Activated gamma-delta T cell treated with Interleukin-2 at 50 U/mL for 16 hours (primary cell): ENCODE results near the gene TENM3.

ENCODE experiments used
- DNase-seq: peaks from one replicate; pipeline ENCODE4 v3.0.0-alpha.2; 2020

TENM3 gene

GRCh38 chr4:182255441-182256190, 12.4 kb downstream of the TENM3 start:
- DNase-seq: no peak

GRCh38 chr4:182257016-182257415, 13.8 kb downstream of the TENM3 start:
- DNase-seq: no peak

- DNase-seq: no peak
Measured at GRCh38 chr4:182257503-182257902, 14.3 kb downstream of the TENM3 start.

GRCh38 chr4:182258441-182259000, 15.3 kb downstream of the TENM3 start:
- DNase-seq: no peak

GRCh38 chr4:182261651-182262223, 18.5 kb downstream of the TENM3 start:
- no peak for DNase-seq

- DNase-seq: no peak
Measured at GRCh38 chr4:182263562-182263961, 20.4 kb downstream of the TENM3 start.

- no peak for DNase-seq
Measured at GRCh38 chr4:182264139-182264752, 21.0 kb downstream of the TENM3 start.

GRCh38 chr4:182265881-182266280, 22.7 kb downstream of the TENM3 start:
- DNase-seq: no peak

- no peak for DNase-seq
Measured at GRCh38 chr4:182267048-182267447, 23.8 kb downstream of the TENM3 start.

GRCh38 chr4:182268966-182269365, 25.8 kb downstream of the TENM3 start:
- no peak for DNase-seq

- no peak for DNase-seq
Measured at GRCh38 chr4:182271731-182272130, 28.5 kb downstream of the TENM3 start.

- no peak for DNase-seq
Measured at GRCh38 chr4:182272151-182272550, 28.9 kb downstream of the TENM3 start.

GRCh38 chr4:182273191-182273935, 30.2 kb downstream of the TENM3 start:
- no peak for DNase-seq

- no peak for DNase-seq
Measured at GRCh38 chr4:182276210-182277109, 33.3 kb downstream of the TENM3 start.

- no peak for DNase-seq
Measured at GRCh38 chr4:182277377-182277776, 34.2 kb downstream of the TENM3 start.

- DNase-seq: no peak
Measured at GRCh38 chr4:182278729-182279128, 35.5 kb downstream of the TENM3 start.

GRCh38 chr4:182280436-182281111, 37.4 kb downstream of the TENM3 start:
- no peak for DNase-seq

GRCh38 chr4:182286035-182286434, 42.8 kb downstream of the TENM3 start:
- DNase-seq: no peak

- DNase-seq: no peak
Measured at GRCh38 chr4:182286931-182287330, 43.7 kb downstream of the TENM3 start.

GRCh38 chr4:182288534-182288933, 45.3 kb downstream of the TENM3 start:
- DNase-seq: no peak

GRCh38 chr4:182289809-182290208, 46.6 kb downstream of the TENM3 start:
- no peak for DNase-seq

- no peak for DNase-seq
Measured at GRCh38 chr4:182291175-182291574, 48.0 kb downstream of the TENM3 start.
